NCI-H2107 (cell line): ENCODE results near the gene NUMBL.

ENCODE experiments used
- DNase-seq: peaks from one replicate; lab custom pipeline; 2025; lab: John Stamatoyannopoulos, UW

The NUMBL gene

DNA sequence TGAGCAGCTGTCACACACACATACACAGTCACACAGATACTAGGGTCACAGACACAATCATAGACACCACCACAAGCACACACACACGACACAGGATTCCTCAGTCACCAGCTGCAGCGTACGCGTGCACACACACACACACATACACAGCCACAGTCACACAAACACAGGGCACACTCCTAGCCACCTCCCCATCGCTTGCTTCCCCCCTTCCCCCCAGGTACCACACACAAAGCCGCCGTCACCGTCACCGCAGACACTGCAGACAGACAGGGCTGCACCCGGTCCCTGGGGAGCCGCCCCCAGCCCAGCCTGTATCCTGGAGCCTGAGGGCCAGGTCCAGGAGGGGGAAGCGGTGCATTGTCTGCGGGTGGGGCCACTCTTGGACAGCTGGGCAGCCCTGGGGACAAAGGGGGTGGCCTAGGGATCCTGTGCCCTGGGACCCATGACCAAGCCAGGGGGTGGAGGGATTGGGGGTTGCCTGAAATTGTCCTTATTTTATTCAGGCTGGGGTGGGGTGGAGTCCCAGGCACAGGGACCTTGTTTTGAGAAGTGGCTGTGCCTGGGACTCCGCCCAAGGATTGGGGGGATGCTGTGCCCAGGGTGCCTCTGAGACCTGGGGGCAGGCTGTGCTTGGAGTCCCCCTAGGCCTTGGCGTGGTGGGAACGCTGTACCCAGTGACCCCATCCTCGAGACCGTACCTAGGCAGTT lies 957 bp downstream of the NUMBL start:
- DNase-seq, result no peak

GRCh38 chr19:40688987-40689338 lies 1.5 kb downstream of the NUMBL start:
- no peak for DNase-seq

- DNase-seq, result no peak
These were observed 2.1 kb downstream of the NUMBL start for GRCh38 chr19:40688309-40688708.

GRCh38 chr19:40687525-40688016 lies 2.9 kb downstream of the NUMBL start:
- DNase-seq, result no peak

DNA sequence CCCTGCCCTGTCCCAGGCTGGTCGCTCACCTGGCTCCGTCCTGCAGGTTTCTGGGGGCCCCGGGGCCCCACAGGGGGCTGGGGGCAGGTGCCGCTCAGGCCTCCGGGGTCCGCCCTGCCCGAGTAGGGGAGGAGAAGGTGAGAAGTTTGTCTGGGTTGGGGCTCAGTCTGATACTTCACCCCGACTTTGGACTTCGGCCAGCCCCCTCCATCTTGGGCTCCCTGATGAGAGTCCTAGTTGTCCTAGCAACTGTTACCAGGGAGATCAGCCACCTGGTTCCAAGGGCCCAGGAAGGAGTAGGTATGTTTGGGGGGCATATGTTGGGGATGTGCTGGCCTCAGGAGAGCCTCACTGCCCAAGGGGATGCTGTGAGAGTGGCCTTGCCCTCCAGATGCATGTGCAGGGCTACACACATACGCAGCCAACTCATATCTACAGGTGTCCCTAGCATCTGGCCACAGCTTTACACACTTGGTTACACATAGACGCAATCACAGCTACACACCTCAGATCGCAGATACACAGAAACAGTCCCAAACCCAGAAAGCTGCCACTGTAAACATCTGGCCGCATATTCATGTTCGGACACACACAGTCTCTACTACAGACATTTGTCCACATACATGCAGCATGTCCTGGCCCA lies 3.4 kb downstream of the NUMBL start:
- no peak for DNase-seq

- DNase-seq, result no peak
These were observed 4.9 kb downstream of the NUMBL start for GRCh38 chr19:40685563-40685962.

GRCh38 chr19:40685016-40685526 lies 5.4 kb downstream of the NUMBL start:
- DNase-seq, result no peak

GRCh38 chr19:40684280-40684679 lies 6.2 kb downstream of the NUMBL start:
- DNase-seq, result no peak

DNA sequence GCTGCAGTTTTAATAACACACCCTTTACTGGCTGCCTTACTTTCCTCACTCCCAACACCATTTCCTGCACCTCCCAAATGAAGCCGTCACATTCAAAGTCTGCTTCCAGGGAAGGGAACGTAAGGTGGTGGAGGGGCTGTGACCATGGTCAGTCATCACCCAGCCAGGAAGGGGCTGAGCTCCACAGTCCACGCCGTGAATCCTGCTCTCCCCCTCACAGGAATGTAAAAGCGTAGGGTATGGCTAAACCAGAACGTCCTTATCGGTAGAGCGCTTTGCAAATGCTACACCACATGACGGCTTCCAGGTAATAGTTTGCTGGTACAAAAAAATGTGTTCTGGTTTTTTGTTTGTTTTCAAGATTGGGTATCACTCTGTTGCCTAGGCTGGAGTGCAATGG lies 7.0 kb downstream of the NUMBL start:
- DNase-seq, result no peak

DNA sequence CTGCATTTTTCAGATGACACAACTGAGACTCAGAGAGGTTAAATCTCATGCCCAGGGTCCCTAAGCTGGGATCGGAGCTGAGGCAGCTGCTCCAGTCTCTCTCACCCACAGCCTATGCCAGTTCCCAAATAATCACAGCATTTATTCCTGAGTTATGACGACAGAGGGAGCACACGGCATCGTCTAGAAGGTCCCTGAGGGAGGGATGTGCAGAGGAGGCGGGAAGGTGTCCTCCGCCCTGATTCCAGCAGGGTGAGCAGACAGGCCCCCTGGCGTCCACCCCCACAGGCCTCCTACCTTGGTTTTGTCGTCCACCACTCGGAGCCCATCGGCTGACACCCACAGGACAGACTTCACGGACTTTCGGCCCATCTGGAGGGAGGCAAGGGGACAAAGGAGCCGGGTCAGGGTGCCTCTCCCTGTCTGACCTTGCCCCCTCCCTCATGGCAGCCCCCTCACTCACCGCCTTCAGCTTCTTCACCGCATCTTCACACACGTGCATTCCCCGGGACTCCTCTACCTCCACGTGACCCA lies 8.0 kb downstream of the NUMBL start:
- DNase-seq, result no peak

- DNase-seq, result no peak
These were observed 9.4 kb downstream of the NUMBL start for GRCh38 chr19:40681039-40681438.

GRCh38 chr19:40677156-40677555 lies 13.3 kb downstream of the NUMBL start:
- no peak for DNase-seq

DNA sequence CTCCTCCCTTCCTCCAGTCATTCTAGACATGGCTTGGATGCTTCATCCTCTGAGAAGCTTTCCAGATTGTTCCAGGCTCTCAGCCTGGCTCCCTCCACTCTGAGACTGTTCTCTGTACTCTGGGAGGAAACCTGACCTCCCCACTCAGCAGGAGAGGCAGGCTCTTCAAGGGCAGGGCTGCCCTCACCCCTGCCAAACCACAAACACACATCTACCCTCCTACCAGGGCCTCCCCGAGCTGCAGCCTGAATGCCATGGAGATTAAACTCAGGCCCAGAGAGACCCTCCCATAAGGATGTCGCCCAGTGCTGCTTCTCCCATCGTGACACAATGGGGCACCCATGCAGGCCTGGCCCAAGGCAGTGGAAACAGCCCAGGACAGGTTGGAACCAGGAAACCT lies 16.2 kb downstream of the NUMBL start:
- DNase-seq, result peak; percentile 30

- no peak for DNase-seq
These were observed 17.1 kb downstream of the NUMBL start for GRCh38 chr19:40673397-40673796.

DNA sequence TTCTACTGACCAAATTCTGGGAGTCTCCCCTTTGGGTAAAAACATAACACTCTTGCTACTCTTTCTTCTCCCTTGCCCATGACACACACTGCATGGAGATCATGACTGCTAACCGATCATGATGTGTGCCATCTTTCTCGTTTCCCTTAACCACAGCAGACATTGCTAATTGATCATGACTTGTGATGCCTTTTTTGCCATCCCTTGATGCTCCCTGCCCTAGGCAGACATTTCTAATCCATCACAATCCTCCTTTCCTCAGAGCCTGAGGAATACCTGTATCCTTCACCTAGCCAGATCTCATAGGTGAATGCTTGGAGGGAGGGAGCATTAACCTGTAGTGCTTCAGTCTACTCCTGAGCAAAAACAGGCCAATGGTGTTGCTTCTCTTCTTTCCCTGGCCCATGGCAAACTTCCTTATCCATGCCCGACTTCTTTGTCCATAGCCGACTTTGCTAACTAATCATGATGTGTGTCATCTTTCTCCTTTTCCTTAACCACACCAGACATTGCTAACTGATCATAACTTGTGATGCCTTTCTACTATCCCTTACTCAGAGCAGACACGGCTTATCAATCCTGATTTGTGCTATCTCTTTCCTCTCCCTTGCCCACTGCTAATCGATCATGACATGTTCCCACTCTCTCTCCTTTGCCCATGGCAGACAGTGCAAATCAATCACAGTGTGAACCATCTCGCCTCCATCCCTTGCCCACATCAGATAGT lies 17.7 kb downstream of the NUMBL start:
- DNase-seq, result no peak

- no peak for DNase-seq
These were observed 18.4 kb downstream of the NUMBL start for GRCh38 chr19:40672038-40672437.

- no peak for DNase-seq
These were observed 19.0 kb downstream of the NUMBL start for GRCh38 chr19:40671404-40671803.

DNA sequence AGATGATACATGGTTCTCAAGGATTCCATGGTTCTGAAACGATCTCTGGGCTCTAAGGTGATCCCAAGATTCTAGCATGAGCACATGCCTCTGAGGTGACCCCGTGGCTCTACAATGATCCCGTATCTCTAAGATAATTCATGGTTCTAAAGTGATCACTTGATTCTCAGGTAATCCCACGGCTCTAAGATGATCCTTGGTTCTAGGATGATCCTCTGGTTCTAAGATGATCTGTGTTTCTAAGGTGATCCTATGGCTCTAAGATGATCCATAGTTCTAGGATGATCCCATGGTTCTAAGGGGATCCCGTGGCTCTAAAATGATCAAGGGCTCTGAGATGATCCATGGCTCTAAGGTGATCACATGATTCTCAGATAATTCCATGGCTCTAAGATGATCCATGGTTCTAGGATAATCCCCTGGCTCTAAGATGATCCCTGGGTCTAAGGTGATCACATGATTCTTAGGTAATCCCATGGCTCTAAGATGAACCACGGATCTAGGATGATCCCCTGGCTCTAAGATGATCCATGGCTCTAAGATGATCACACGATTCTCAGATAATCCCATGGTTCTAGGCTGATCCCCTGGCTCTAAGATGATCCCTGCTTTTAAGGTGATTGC lies 21.3 kb downstream of the NUMBL start:
- DNase-seq, result no peak

- DNase-seq, result no peak
These were observed 22.8 kb downstream of the NUMBL start for GRCh38 chr19:40667602-40668001.

DNA sequence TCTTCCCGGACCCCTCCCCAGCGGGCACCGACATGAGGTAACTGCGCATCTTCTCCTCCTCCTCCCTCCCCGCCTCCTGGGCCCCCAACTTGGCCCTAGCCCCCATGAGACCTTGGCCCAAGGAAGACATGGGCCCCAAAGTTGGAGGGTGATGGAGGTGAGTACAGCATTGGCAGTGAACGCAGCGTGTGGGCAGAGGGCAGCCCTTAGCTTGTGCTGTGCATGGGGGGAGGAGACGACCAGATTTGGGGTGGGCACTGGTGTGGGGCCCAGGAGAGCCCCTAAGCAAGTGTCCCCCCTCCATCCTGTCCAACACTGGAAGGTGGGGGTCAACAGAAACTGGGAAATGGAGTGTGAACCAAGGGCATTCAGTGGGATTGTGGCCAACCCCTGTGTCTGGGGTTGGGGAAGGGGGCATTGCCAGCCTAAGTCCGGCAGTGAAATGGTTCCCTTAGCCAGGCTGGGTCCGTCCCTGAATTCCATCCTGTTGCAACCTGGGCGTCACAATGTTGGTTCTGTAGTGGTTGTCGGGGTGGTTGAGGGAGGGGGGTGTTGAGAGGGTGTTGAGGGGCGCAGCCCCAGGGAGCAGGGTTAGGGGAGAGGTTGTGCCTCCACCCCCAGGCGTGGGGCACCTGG lies 23.5 kb downstream of the NUMBL start:
- no peak for DNase-seq
